ENCODE measurements around the gene UCP3. TPM values are rescaled to one million over a fixed set of nuclear protein-coding genes. Genes with fewer than 3 reads are reported as not detected.

UCP3 gene
- total and polyA plus RNA-seq, 2 of the 8 experiments (the other 6 are each of a cell fraction or from before 2014, with no cell fraction given) = 0.85 to 1.3 TPM

DNA sequence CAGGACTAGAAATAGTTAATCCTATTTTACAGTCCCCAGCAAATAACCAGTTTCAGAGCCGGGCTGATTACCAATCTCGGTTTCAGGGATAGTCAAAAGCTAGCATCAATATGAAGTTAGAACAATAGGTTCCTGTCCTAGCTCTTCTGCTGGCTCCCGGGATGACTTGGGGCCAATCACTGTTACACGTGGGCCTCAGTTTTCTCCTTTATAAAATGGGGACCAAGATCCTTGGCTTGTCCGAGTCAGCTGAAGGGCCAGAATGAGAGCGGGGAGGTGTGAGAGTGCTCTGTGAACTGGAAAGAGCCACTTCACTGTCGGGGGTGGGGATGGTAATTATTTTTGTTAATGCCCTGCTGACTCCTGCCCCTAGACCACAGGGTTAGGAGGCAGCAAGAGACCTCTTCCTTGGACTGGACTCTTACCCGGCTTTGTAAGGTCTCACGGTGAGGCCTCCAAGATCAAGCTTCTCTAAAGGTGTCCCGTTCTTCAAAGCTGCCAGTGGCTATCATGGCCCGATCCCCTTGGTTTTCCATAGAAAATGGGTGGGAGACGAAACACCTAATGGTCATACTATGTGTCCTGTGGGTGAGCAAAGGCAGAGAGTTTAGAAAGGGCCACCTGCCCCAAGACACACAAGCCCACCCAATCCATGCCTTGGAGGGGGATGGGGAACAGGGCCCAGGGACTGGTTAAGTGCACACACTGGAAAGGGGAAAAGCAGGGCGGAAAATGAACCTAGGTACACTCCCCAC lies 27.7 kb downstream of the UCP3 start:
- H2BK15ac ChIP-seq (ENCODE audit: low read length) = 0 out of 2 replicates have a peak overlapping the region, but pooled peaks have one; percentile 5
- no peak overlapping the region for H3K4ac ChIP-seq (replicated peaks; ENCODE audit: insufficient read length, low read depth, low read length)
- no peak overlapping the region; the same call in 1 of the 2 replicates for H4K8ac ChIP-seq (ENCODE audit: extremely low read depth, insufficient read depth, low read length)
- no peak overlapping the region for H2BK20ac ChIP-seq (ENCODE audit: low read length)
- H3K27me3 ChIP-seq (replicated peaks in 1 of 4; ENCODE audit: control insufficient read depth in 3 of 4, extremely low read depth in 1 of 4, insufficient read depth in 3 of 4, low read length in 3 of 4) = peaks cover 0 to 2% (median 0%) of the 10 kb centered on the region in 4 experiments; a peak in 2 of 7 replicates
- H2BK12ac ChIP-seq (ENCODE audit: low read depth, low read length) = no peak overlapping the region
- H3K18ac ChIP-seq (ENCODE audit: extremely low read depth, low read length) = no peak overlapping the region
- 90% methylated on average over 13 of the region's 13 CpGs; no CpG with 5 or more reads in 1 of the 2 experiments for WGBS, 2 experiments (ENCODE audit: extremely low coverage in 1 of 2, insufficient coverage in 1 of 2, insufficient read length in 1 of 2, insufficient replicate concordance in 2 of 2, low coverage in 1 of 2, low lambda C conversion rate in 2 of 2, missing lambda C conversion rate in 1 of 2)
- DNase-seq (ENCODE audit: low read depth in 1 of 2, low spot score in 2 of 2) (no peak), FAIRE-seq (no peak)
- peaks cover 2% of the 10 kb centered on the region; the same call in 1 of the 2 replicates for H3K79me1 ChIP-seq (ENCODE audit: low read depth, low read length)
- no peak overlapping the region for H3K56ac ChIP-seq (replicated peaks; ENCODE audit: insufficient read length, low read depth, low read length)
- H2BK5ac ChIP-seq (ENCODE audit: low read depth, low read length) = no peak overlapping the region
- H2BK120ac ChIP-seq (replicated peaks; ENCODE audit: low read depth, low read length) = no peak overlapping the region
- H2AFZ ChIP-seq (ENCODE audit: low read length) = no peak overlapping the region
- ChIA-PET CTCF (ENCODE audit: partially characterized antibody) (interaction anchor here (1.0 to 4.9 kb wide), 3 partner anchors 18 to 51 kb away, joined by 3 to 22 read pairs (median 4); no protein-coding TSS in a partner anchor), POLR2A (ENCODE audit: partially characterized antibody) (interaction anchor here (1.2 to 6.8 kb wide), 7 partner anchors 11 to 39 kb away, joined by 3 to 94 read pairs (median 11); no protein-coding TSS in a partner anchor)
- no peak overlapping the region; the same call in 1 of the 2 replicates for H2AK5ac ChIP-seq (ENCODE audit: low read depth, low read length)
- H3K4me2 ChIP-seq (ENCODE audit: insufficient read depth in 1 of 2, low read depth in 2 of 2, low read length in 2 of 2) = peak overlapping the region; percentile 86 to 100
- no peak overlapping the region for H3K23ac ChIP-seq (ENCODE audit: insufficient read length)
- H3K9ac ChIP-seq (replicated peaks in 1 of 4; ENCODE audit: extremely low read depth in 1 of 4, low read depth in 3 of 4, low read length in 3 of 4) = no peak overlapping the region
- no peak overlapping the region for H4K5ac ChIP-seq (ENCODE audit: insufficient read length, low read depth, low read length)
- H3K23me2 ChIP-seq (ENCODE audit: low read depth, low read length) = peaks cover 10% of the 10 kb centered on the region
- H3K79me2 ChIP-seq (ENCODE audit: control insufficient read depth in 1 of 2, insufficient read depth in 2 of 2, low read length in 2 of 2) = peaks cover 0 to 6% of the 10 kb centered on the region in 2 experiments; a peak in 1 of 4 replicates
- no peak overlapping the region for H3K14ac ChIP-seq (ENCODE audit: insufficient read length)
- no peak overlapping the region for H4K91ac ChIP-seq (replicated peaks; ENCODE audit: insufficient read length, low read length)
- peaks cover 0 to 6% of the 10 kb centered on the region in 2 experiments for H4K20me1 ChIP-seq (replicated peaks in 1 of 2; ENCODE audit: control insufficient read depth in 1 of 2, insufficient read depth in 2 of 2, low read length in 2 of 2)
- no peak overlapping the region for H3K27ac ChIP-seq (ENCODE audit: low read depth, low read length)
- peaks cover 7 to 18% (median 10%) of the 10 kb centered on the region in 4 experiments for H3K4me1 ChIP-seq (replicated peaks in 1 of 4; ENCODE audit: control insufficient read depth in 3 of 4, insufficient read depth in 4 of 4, low read length in 3 of 4)
- H3K4me3 ChIP-seq (ENCODE audit: extremely low read depth in 1 of 4, insufficient read depth in 2 of 4, low read depth in 3 of 4, low read length in 4 of 4) = peak overlapping the region; percentile 69 to 96 (median 78); a peak in 5 of 8 replicates
- H3K9me3 ChIP-seq (ENCODE audit: insufficient read depth in 2 of 2, low read depth in 1 of 2, low read length in 1 of 2) = no peaks in the 10 kb centered on the region
- H3K36me3 ChIP-seq (ENCODE audit: control insufficient read depth in 2 of 4, insufficient read depth in 4 of 4, low read length in 3 of 4) = peaks cover 16 to 49% (median 26%) of the 10 kb centered on the region in 4 experiments
- TF ChIP-seq ZNF274 (IDR thresholded peaks at IDR 0.05; ENCODE audit: borderline replicate concordance, extremely low read depth, low read length) (no peak), TBP (IDR thresholded peaks at IDR 0.05; ENCODE audit: low read depth, low read length) (no peak), BRCA1 (IDR thresholded peaks at IDR 0.05; ENCODE audit: low read depth, low read length) (no peak), RAD21 (IDR thresholded peaks at IDR 0.05 in 1 of 2, conservative IDR thresholded peaks at IDR 0.05 in 1 of 2; ENCODE audit: low read depth in 2 of 2, low read length in 2 of 2) (no peak), FOSL1 (IDR thresholded peaks at IDR 0.05; ENCODE audit: insufficient read depth, low read depth, low read length) (no peak), TAF7 (optimal IDR thresholded peaks at IDR 0.05; ENCODE audit: borderline replicate concordance, low read depth, low read length) (no peak), JUN (IDR thresholded peaks at IDR 0.05; ENCODE audit: low read depth, low read length) (no peak)

Data from H1 (cell line).